ENCODE measurements around the gene CPVL. TPM values are rescaled to one million over a fixed set of nuclear protein-coding genes. Genes with fewer than 3 reads are reported as not detected.

Gene CPVL
- total RNA-seq, 3 donors from 2014 or later (not counting 1 experiment from before 2014, with no cell fraction given): 4.9 to 11.6 (median 9.8) TPM

DNA sequence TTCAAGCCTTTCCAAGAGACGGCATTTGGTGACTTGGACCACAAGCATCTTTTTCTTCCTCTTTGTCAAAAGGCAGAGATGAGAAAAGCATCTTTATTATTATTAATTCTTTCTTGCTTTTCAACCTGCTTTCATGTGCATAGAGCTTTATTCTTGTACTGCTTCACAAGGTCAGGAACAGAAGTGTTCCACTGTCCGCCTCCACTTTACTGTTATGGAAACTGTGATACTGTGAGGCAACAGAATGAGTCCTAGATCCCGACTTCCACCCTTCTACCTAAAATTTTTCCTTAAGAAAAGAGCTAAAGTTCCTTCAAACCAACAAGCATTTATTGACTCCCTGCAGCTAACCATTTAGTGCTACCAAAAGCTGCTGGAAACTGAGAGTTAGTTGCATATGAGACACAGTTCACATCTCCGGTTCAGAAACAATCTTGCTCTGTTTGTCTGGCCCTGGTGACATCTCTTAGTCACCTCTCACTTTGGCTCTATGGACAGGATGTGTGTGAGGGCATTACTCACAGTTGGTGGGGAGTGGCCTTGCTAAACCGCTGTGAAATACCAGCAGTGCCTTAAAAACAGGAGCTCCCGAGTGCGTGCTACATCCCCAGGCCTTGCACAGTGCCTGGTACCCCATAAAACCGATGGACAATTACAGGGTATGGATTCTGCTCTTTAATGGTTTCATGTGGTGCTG is 111.1 kb downstream of the CPVL start:
- DNase-seq: peak; percentile 5 to 28
- WGBS (ENCODE audit: insufficient coverage): 53% methylated on average over 8 of the region's 8 CpGs
- Mint-ChIP-seq H3K4me3 (peak overlapping the region; percentile 66), H3K4me1 (peaks cover 47 to 54% of the 10 kb centered on the region in 2 donors), H3K27ac (peak overlapping the region; percentile 85 to 88), H3K36me3 (no peaks in the 10 kb centered on the region), H3K9me3 (no peaks in the 10 kb centered on the region), H3K27me3 (ENCODE audit: low read depth in 2 of 2) (no peaks in the 10 kb centered on the region)
- TF ChIP-seq, protein P1, sequence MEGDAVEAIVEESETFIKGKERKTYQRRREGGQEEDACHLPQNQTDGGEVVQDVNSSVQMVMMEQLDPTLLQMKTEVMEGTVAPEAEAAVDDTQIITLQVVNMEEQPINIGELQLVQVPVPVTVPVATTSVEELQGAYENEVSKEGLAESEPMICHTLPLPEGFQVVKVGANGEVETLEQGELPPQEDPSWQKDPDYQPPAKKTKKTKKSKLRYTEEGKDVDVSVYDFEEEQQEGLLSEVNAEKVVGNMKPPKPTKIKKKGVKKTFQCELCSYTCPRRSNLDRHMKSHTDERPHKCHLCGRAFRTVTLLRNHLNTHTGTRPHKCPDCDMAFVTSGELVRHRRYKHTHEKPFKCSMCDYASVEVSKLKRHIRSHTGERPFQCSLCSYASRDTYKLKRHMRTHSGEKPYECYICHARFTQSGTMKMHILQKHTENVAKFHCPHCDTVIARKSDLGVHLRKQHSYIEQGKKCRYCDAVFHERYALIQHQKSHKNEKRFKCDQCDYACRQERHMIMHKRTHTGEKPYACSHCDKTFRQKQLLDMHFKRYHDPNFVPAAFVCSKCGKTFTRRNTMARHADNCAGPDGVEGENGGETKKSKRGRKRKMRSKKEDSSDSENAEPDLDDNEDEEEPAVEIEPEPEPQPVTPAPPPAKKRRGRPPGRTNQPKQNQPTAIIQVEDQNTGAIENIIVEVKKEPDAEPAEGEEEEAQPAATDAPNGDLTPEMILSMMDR (IDR thresholded peaks at IDR 0.05): no peak
- Histone ChIP-seq H3K4me3 (ENCODE audit: low read length) (no peak overlapping the region), H3K27me3 (ENCODE audit: control insufficient read depth, insufficient read depth, low read length) (no peaks in the 10 kb centered on the region), H3K27ac (ENCODE audit: low read length) (peak overlapping the region; percentile 58), H3K36me3 (ENCODE audit: control insufficient read depth, insufficient read depth, low read length) (no peaks in the 10 kb centered on the region), H3K4me1 (ENCODE audit: control insufficient read depth, insufficient read depth, low read length) (peaks cover 26% of the 10 kb centered on the region), H3K9me3 (ENCODE audit: control insufficient read depth, insufficient read depth, low read length) (no peaks in the 10 kb centered on the region)
- intact Hi-C loops (cut with micrococcal nuclease): loop anchor here (5.0 kb wide), 1 partner anchor 162 kb away; no protein-coding TSS in a partner anchor
- peak; percentile 82 to 90 (median 82) for ATAC-seq

DNA sequence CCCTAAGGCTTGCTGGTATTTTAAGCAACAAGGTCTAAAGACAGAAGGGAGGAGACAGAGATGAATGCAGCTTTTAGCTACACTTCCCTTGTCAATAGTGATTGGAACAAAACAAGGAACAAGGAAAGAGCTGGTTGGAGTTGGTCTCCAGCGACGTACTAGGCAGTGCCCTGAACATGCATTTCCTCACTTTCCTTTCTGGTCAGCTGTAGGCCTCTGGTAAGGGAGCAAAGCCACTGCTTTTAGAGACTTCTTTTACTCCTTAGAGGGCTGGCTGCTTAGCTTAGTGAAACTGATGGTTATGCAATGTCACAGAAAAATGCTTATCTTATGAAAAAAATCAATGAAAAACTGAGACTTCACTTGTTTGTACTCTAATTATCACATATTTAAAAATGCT is 112.8 kb downstream of the CPVL start:
- DNase-seq (no peak), ATAC-seq (no peak)
- Mint-ChIP-seq H3K27me3 (ENCODE audit: low read depth in 2 of 2) (no peaks in the 10 kb centered on the region), H3K4me1 (peaks cover 32 to 38% of the 10 kb centered on the region in 2 donors), H3K4me3 (peak overlapping the region; percentile 49), H3K36me3 (no peaks in the 10 kb centered on the region), H3K27ac (peak overlapping the region; percentile 3 to 74), H3K9me3 (peaks cover 0 to 3% of the 10 kb centered on the region in 2 donors)
- H3K27ac ChIP-seq (ENCODE audit: low read length): peak overlapping the region; percentile 23
- WGBS (ENCODE audit: insufficient coverage): 67% methylated on average over 2 of the region's 2 CpGs
- intact Hi-C loops (cut with micrococcal nuclease): no loop called here
- TF ChIP-seq, protein P1 (IDR thresholded peaks at IDR 0.05): no peak
- no peaks in the 10 kb centered on the region for H3K9me3 ChIP-seq (ENCODE audit: control insufficient read depth, insufficient read depth, low read length)
- no peaks in the 10 kb centered on the region for H3K36me3 ChIP-seq (ENCODE audit: control insufficient read depth, insufficient read depth, low read length)
- no peaks in the 10 kb centered on the region for H3K27me3 ChIP-seq (ENCODE audit: control insufficient read depth, insufficient read depth, low read length)
- peaks cover 26% of the 10 kb centered on the region for H3K4me1 ChIP-seq (ENCODE audit: control insufficient read depth, insufficient read depth, low read length)
- H3K4me3 ChIP-seq (ENCODE audit: low read length): no peak overlapping the region

DNA sequence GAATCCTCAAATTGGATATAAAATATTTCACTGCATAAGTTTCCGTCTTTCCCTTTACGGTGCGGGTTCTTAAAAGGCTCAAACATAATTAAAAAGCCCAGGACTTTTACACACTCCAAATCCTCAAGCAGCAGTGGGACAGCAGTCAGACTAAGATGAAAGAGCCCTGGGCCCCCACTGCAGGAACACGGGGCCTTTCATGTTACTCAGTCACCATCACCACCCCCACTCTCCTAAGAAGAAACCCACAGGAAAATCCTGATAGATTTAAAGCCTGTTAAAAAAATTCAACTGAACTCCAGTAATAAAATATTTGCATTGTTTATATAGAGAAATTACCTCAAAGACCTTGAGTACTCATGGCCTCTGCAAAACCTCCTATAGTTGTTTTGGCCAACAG is 114.2 kb downstream of the CPVL start:
- H3K4me1 ChIP-seq (ENCODE audit: control insufficient read depth, insufficient read depth, low read length): peaks cover 19% of the 10 kb centered on the region
- Mint-ChIP-seq H3K36me3 (peaks cover under 1% of the 10 kb centered on the region), H3K27me3 (ENCODE audit: low read depth in 2 of 2) (no peaks in the 10 kb centered on the region), H3K9me3 (peaks cover 4 to 5% of the 10 kb centered on the region in 2 donors), H3K4me1 (peaks cover 24 to 30% of the 10 kb centered on the region in 2 donors), H3K27ac (no peak overlapping the region), H3K4me3 (no peak overlapping the region)
- TF ChIP-seq, protein P1 (IDR thresholded peaks at IDR 0.05): no peak
- H3K9me3 ChIP-seq (ENCODE audit: control insufficient read depth, insufficient read depth, low read length): no peaks in the 10 kb centered on the region
- WGBS (ENCODE audit: insufficient coverage): 83% methylated on average over 4 of the region's 4 CpGs
- no peaks in the 10 kb centered on the region for H3K36me3 ChIP-seq (ENCODE audit: control insufficient read depth, insufficient read depth, low read length)
- no peak overlapping the region for H3K27ac ChIP-seq (ENCODE audit: low read length)
- no peak for ATAC-seq
- intact Hi-C loops (cut with micrococcal nuclease): no loop called here
- no peak for DNase-seq
- no peak overlapping the region for H3K4me3 ChIP-seq (ENCODE audit: low read length)
- H3K27me3 ChIP-seq (ENCODE audit: control insufficient read depth, insufficient read depth, low read length): no peaks in the 10 kb centered on the region

All from natural killer cell (primary cell).